Stimulated activated CD8-positive, alpha-beta memory T cell treated with anti-CD3 and anti-CD28 coated beads, Interleukin-4, amount 100 ng/mL, for 24 hours (primary cell): ENCODE measurements around the gene TXLNB.
"Not testable (repeated sequence)": the region's sequence is repeated elsewhere in the genome, so short reads cannot be mapped to it uniquely, and the experiment has no call there.

Source experiments
- DNase-seq: peaks from one replicate; pipeline ENCODE4 v3.0.0-alpha.2; 2020; ENCODE audit warnings: low read depth

The TXLNB gene

GRCh38 chr6:139308936-139309603 lies 17.3 kb upstream of the TXLNB start:
- DNase-seq, result no peak

GRCh38 chr6:139308286-139308916 lies 16.6 kb upstream of the TXLNB start:
- DNase-seq, result no peak

GRCh38 chr6:139306291-139306981 lies 14.6 kb upstream of the TXLNB start:
- no peak for DNase-seq

- DNase-seq, result no peak
These were observed 11.4 kb upstream of the TXLNB start for GRCh38 chr6:139303185-139303584.

- no peak for DNase-seq
These were observed 6.1 kb upstream of the TXLNB start for GRCh38 chr6:139297921-139298320.

GRCh38 chr6:139296927-139297326 lies 5.1 kb upstream of the TXLNB start:
- DNase-seq, result no peak

- DNase-seq, result no peak
These were observed 4.1 kb upstream of the TXLNB start for GRCh38 chr6:139295901-139296300.

- DNase-seq, result no peak
These were observed 2.3 kb upstream of the TXLNB start for GRCh38 chr6:139294090-139294489.

GRCh38 chr6:139293230-139293629 lies 1.4 kb upstream of the TXLNB start:
- DNase-seq, result not testable (repeated sequence)

- DNase-seq, result no peak
These were observed 949 bp downstream of the TXLNB start for GRCh38 chr6:139290787-139291311.

DNA sequence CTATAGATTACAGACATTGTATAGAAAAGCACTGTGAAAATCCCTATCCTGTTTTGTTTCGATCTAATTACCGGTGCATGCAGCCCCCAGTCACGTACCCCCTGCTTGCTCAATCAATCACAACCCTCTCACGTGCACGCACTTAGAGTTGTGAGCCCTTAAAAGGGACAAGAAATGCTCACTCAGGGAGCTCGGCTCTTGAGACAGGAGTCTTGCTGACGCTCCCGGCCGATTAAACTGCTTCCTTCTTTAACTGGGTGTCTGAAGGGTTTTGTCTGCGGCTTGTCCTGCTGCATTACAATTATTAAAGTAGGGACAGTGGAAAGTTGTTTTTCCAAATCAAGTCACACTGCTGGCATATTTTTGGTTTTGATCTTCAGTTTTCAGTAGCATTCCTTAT lies 2.6 kb downstream of the TXLNB start:
- no peak for DNase-seq

GRCh38 chr6:139288496-139289040 lies 3.2 kb downstream of the TXLNB start:
- DNase-seq, result no peak

GRCh38 chr6:139287868-139288267 lies 3.9 kb downstream of the TXLNB start:
- no peak for DNase-seq

- DNase-seq, result not testable (repeated sequence)
These were observed 5.4 kb downstream of the TXLNB start for GRCh38 chr6:139286438-139286837.

GRCh38 chr6:139285590-139285989 lies 6.2 kb downstream of the TXLNB start:
- DNase-seq, result no peak

DNA sequence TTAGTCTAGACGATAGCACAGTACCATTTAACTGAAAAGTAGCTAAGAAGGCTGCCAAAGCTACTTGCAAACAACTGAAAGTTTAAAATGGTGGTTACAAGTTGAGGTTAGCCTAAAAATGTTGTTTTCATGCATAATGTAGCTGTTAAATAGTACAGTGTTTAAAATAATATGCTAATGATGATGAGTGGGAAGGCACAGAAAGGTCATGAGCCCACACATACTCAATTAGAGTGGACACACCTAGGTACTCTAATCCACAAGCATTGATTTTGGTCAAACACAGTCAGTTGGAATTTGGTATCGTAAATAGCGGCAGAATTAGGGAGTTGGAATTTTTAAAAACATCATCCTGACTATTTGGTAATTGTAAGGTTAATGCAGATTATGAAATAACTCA lies 7.0 kb downstream of the TXLNB start:
- no peak for DNase-seq

GRCh38 chr6:139282684-139283083 lies 9.1 kb downstream of the TXLNB start:
- DNase-seq, result no peak

DNA sequence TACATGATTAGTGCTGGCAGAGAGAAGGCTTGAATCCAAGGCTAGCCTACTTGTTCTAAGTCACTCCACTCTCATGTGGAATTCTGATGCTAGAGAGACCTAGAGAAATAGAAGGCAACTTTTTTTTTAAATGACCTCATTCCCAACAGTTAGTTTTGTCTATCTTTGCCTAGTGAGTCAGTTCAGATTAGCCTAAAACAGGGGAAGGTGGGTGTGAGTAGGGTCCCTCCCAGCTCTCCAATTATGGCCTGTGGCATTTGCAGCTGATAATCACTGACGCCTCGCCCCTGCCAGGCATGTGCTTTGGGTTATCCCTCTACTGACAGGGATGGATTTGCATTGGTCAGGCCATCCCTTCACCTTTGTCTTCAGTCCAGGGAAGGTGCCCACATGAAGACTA lies 13.6 kb downstream of the TXLNB start:
- no peak for DNase-seq

DNA sequence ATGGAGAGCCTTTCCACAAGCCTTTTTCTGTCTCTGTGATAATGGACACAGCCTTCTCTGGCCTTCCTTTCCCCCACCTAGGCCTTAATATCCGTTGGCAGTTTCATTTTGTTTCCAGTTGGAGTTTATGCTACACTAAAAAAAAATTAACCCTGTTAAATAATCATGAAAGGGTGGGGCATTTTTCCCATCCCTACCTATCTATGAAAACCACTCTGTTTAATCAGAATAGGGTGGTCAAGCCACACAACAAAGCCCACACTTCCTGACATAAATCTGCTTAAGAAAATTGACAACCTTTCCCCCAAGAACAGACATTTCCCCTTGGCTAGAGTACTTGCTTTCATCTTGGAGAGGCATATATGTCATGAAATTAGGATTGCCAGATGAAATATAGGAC lies 14.2 kb downstream of the TXLNB start:
- DNase-seq, result no peak

- DNase-seq, result no peak
These were observed 14.6 kb downstream of the TXLNB start for GRCh38 chr6:139277161-139277560.

- no peak for DNase-seq
These were observed 16.3 kb downstream of the TXLNB start for GRCh38 chr6:139275279-139276055.

GRCh38 chr6:139271056-139271455 lies 20.7 kb downstream of the TXLNB start:
- no peak for DNase-seq
